ENCODE measurements around the gene KRTAP29-1.

KRTAP29-1 gene

GRCh38 chr17:41329279-41329948, 26.8 kb upstream of the KRTAP29-1 start:
- no peak for DNase-seq (ENCODE audit: low read depth in 1 of 2, low spot score in 1 of 2)

DNA sequence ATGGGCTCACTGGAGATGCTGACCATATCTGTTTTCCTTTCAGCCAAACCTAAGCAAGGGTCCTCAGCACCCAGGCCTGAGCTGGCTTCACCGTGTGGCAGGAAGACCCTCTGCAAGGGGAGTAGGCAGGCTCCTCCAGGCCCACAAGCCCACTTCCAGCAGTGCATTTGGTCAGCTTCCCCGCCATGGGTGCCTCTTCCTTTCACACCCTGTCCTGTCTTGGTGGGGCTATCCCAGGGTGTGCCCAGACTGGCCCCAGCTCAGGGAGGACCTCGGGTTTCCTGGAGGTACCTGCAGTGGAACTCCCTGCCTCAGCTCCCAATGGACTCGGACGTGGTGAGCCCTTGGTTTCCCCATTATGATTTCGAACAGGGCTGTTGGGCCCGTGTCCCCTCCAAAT, 25.6 kb upstream of the KRTAP29-1 start:
- no peak for DNase-seq (ENCODE audit: low read depth in 1 of 2, low spot score in 1 of 2)

- no peak for DNase-seq (ENCODE audit: low read depth in 1 of 2, low spot score in 1 of 2)
These were observed 24.9 kb upstream of the KRTAP29-1 start for GRCh38 chr17:41327411-41328120.

DNA sequence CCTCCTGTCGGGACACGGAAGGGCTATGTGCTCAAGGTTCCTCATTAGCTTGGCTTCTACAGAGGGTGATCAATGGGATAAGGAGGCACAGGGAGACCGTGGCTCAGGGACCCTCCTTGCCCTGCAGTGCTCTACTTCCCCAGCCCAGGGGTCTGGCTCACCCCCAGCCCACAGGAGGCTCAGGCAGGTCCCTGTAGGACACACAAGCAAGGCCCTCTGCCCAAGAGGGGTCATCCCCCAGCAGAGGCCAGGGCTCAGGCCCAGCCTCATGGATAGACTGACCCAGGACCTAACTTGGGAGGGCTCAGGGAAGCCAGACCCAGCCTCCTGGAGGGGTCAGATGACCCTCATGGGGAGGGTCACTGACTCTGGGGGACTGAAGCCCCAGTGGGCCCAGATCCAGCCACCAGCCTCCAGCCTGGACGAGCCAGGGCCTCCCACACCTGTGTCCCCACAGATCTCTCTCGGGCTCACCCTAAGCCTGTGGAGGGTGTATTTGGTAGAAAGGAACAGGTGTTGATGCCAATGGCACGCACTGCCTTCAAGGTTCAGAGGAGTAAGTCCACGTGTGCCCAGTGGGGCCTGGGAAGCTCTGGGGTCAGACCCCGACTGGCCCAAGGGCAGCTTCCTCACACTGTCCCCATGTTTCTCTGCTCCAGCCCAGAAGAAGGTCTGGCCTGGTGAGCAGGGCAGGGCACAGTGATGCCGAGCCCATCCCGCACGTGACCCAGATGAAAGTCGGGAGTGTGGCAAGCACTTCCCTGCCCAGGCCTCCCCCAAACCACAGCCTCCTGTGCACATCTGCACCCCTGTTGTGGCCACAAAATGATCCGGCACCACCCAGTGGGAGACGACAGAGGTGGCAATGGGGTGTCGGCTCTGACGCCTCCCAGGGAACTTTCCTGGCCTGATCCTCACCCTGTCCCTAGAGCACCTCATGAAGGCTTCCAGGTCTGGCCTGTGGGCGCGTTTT, 23.8 kb upstream of the KRTAP29-1 start:
- no peak for DNase-seq (ENCODE audit: low read depth in 1 of 2, low spot score in 1 of 2)

DNA sequence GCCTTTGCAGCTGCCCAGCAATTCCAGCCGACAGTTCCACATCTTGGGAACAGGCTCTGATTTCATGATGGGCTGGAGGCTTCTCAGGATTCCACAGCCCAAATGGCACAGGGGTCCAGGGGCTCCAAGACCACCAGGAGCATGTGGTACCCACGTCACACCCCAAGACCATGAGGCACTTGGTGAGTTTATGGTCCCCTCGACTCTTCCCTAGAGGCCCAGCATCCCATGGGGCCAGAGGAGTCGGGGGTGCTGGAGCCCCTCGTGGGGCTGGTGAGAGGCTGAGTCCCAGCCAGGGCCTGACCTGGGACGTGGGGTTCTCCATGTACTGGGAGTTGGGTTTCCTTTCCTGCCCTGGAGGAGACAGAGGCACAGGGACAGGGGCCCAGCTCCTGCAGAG, 23.0 kb upstream of the KRTAP29-1 start:
- DNase-seq (ENCODE audit: low read depth in 1 of 2, low spot score in 1 of 2) = no peak

- no peak for DNase-seq (ENCODE audit: low read depth in 1 of 2, low spot score in 1 of 2)
These were observed 22.5 kb upstream of the KRTAP29-1 start for GRCh38 chr17:41325126-41325525.

DNA sequence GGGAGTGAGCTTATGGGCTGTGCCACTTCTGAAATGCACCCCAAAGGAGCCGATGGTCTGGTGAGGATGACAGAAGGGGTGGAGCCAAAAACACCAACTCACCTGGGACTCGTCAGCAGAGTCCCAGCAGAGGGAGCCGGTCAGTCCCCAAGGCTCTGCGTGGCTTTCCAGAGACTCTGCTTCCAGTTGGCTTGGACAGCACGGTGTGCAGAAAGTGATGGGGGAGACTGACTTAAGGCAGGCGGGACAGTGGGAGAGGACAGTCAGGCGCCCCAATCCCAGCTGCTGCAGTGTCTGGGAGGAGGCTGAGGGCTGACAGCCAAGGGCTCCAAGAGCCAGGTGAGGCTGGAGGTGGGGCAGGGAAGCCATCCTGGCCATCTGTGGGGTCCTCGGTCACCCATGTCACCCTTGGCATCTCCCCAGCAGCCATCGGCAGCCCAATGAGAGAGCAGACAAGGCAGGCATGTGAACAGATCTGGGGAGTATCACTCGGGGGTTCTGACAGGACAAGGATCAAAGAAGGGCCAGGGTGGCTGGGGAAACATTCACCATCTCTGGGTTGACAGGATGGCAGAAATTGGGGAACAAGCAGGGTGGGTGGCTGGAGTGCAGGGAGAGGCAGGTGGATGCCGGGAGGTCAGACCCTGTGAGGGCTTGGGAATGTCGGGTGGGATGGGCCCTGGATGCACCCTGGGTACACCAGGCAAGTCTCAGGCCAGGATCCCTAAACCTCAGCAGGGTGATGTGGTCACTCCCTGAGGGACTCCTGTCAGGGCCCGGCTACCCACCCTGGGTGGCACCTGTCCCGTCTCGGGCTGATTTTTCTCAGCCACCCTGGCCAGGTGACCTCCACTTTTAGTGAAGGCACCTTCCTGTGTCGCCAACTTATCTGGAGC, 21.8 kb upstream of the KRTAP29-1 start:
- DNase-seq (ENCODE audit: low read depth in 1 of 2, low spot score in 1 of 2) = no peak

DNA sequence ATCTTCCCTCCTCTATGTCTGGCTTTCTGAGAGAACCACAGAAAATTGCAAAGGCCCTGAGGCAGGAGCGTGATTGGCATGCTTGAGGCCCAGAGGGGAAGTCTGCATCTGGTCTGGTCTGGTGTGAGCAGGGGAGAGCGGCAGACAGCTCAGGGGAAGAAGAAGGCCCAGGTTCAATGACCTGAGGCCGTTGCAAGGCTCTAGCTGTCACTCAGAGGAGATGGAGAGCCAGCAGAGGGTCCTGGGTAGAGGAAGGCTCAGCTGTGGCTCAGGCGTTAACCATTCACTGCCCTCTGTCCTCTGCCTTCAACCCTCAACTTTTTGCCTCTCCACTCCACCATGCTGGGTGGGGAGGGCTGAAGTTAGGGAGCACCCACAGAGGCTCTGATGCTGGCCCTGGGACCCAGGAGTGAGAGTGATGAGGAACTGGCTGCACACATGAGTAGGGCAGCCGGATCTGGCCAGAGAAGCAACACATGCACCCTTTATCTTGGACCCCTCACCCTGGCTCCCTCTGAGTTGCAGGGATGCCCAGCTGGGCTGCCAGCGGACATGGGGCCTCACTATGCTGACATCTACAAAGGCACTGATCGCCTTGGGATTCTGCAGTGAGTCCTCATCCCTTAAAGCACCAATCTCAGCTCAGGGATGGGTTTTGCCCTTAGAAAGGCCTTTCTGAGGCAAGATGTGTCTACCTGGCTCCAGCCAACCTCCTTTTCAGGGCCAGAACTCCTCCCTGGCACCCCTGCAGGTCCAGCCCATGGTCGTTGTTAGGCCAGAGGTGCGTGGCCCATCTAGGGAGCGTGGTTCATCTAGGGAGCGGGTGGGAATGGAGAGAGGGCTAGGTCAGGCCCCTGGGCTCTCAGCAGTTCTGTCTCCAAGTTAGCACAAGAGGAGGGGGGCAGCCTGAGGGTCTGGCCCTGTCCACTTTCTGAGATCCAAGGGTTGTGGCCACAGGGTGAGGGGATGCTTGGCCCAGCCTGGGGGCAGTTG, 20.5 kb upstream of the KRTAP29-1 start:
- DNase-seq (ENCODE audit: low read depth in 1 of 2, low spot score in 1 of 2) = no peak

DNA sequence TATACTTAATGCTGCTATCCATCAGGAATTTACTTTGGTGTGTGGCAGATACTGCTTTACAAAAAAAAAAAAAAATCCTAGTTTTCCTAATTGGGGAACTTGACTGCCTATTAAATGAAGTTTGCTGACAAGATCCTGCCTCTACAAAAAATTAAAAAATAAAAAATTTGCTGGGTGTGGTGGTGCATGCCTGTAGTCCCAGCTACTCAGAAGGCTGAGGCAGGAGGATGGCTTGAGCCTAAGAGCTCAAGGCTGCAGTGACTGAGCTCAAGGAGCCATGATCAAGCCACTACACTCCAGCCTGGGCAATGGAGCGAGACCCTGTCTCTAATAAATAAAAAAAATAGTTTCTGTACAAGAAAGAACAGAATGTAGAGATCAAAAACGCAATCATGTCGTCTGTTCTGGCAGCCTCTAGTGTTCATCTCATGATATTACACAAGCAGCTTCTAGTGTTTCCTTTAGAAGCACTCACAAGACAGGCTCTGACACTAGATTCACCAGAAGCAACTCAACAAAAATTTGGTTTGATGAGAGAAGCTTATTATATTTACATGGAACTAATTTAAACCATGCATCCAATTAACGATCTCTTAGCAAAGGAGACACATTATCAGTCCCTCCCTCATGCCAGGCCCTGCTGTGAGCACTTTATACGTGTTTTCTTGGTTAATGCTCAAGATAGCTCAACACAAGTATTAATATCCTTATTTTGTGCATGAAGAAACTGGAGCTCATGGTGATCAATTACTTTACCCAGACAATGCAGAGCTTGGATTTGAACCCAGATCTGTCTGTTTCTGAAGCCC, 19.6 kb upstream of the KRTAP29-1 start:
- DNase-seq (ENCODE audit: low read depth in 1 of 2, low spot score in 1 of 2) = no peak

- no peak for DNase-seq (ENCODE audit: low read depth in 1 of 2, low spot score in 1 of 2)
These were observed 15.6 kb upstream of the KRTAP29-1 start for GRCh38 chr17:41318231-41318630.

- no peak for DNase-seq (ENCODE audit: low read depth in 1 of 2, low spot score in 1 of 2)
These were observed 13.3 kb upstream of the KRTAP29-1 start for GRCh38 chr17:41315814-41316445.

GRCh38 chr17:41315204-41315794, 12.6 kb upstream of the KRTAP29-1 start, which contains the start of gene KRTAP17-1:
Gene KRTAP17-1 (minus strand): TSS chr17:41315710. CDS start chr17:41315650, 60 bp downstream.
- no peak for DNase-seq (ENCODE audit: low read depth in 1 of 2, low spot score in 1 of 2)

GRCh38 chr17:41311111-41311510, 8.5 kb upstream of the KRTAP29-1 start:
- no peak for DNase-seq (ENCODE audit: low read depth in 1 of 2, low spot score in 1 of 2)

DNA sequence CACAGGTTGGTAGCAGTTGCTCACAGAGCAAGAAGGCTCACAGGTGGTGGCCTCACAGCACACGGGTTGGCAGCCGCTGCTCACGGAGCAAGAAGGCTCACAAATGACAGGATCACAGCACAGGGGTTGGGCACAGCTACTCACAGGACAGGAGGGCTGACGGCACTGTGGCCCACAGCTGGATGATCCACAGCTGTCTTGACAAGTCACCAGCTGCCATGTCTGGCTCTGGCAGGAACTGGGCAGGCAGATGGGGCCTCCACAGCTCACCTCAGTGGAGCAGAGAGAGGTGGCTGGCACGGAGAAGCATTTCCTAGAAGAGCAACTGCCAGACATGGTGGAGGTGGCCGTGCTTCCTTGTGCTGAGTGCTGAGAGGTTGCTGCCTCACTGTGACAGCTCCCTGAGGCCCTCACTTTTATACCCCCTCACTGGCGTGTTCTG, 6.3 kb upstream of the KRTAP29-1 start, which contains the start of gene KRTAP16-1:
KRTAP16-1 (minus strand) TSS at position 392 of the 442 bp plus-strand sequence; CDS start at position 336, 56 bp downstream.
- peak in 1 of 2 donors; percentile 40 for DNase-seq (ENCODE audit: low read depth in 1 of 2, low spot score in 1 of 2)

GRCh38 chr17:41308251-41308917, 5.7 kb upstream of the KRTAP29-1 start:
- DNase-seq (ENCODE audit: low read depth in 1 of 2, low spot score in 1 of 2) = peak in 1 of 2 donors; percentile 71

GRCh38 chr17:41307647-41308046, 5.0 kb upstream of the KRTAP29-1 start:
- no peak for DNase-seq (ENCODE audit: low read depth in 1 of 2, low spot score in 1 of 2)

DNA sequence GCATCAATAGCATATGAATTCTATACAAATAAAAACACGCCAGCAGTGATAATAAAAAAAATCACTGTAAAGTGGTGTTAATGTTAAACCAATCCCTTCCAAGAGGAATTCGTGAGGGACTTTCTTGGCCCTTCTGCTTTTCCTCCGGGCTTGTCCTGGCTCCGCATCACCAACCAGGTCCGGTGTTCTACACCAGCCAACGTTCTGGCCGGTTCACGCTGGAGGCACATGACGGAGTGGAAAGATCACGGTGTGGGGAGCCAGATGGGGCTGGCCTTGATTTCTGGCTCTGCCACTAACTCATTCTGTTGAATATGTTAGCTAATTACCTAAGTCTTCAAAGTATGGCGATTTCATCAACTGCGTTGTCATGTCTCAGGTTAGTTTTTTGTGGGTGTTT, 1.4 kb upstream of the KRTAP29-1 start:
- DNase-seq (ENCODE audit: low read depth in 1 of 2, low spot score in 1 of 2) = no peak

Data from stimulated activated CD4-positive, alpha-beta T cell treated with anti-CD3 and anti-CD28 coated beads, Interleukin-15, amount 100 ng/mL, for 1 hour (primary cell).